Cerebellar nuclear complex (tissue), 1 donor: ENCODE data around the gene GRM7.

Source experiments
- DNase-seq, 2 experiments: peaks; one replicate each; lab custom pipeline; 2025; lab: John Stamatoyannopoulos, UW

The GRM7 gene

DNA sequence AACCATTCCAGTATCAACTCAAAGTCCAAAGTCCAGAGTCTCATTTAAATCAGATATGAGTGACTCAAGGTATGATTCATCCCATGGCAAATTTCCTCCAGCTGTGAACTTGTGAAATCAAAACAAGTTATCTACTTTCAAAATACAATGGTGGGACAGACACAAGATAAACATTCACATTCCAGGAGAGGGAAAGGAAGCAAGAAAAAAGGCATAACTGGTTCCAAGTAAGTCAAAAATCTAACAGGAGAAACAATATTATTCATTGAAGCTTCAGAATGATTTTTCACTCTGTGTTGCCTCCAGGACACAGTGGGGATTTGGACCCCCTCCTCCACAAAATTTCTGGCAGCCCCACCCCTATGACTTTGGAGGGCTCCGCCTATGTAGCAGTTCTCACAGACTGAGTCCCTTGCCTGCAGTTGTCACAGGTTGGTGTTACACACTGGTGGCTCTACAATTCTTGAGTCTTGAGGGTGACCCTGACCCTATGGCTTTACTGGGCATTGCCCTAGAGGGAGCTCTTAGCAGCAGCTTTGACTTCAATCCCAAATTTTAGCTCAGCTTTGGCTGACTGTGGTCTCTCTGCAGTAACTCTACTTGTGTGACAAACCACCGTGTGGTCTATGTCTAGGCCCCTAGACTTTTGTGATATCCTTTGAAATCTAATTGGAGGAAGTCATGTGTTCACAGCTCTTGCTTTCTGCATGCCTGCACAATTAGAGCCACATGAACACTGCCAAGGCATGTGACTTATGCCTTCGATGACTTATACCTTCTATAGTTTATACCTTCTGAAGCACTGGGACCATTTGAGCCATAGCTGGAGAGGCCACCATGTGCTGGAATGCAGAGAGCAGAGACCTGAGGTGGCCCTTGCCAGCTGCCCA, 644.2 kb downstream of the GRM7 start:
- no peak for DNase-seq

DNA sequence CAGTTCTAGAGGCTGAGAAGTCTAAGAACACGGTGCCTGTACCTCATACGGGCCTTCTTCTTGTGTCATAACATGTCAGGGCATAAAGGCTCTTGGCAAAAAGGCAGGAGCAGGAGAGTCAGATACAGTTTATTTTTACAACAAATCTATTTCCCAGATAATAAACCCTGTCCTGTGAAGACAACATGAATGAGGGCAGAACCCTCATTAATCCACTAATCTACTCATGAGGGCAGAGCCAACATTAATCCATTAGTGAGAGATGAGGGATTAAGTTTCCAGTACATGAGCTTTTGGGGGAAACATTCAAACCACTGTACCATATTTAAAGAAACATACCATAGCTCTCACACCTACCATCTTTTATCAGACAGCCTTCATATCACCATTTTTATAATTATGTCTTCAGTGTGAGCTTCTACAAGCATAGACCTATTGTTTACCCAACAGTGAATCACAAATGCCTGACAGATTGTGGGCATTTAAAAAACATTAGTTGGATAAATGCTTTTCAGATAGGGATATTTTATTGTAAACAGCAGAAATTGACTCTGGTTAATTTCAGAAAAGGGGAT, 645.8 kb downstream of the GRM7 start:
- no peak for DNase-seq

DNA sequence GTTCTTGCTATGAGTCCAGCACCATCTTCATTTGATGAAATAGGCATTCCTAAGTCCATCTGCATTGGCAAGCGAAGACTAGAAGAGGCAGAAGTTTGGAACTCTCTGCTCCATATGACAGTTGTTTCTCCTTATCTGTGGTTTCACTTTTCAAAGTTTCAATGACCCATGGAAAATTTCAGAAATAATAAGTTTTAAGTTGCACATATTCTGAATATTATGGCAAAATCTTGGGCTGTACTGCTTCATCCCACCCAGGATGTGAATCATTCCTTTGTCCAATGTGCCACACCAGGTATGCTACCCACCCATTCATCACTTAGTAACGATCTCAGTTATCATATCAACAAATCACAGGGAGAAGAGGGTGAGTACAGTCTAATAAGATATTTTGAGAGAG, 647.9 kb downstream of the GRM7 start:
- DNase-seq, result no peak

DNA sequence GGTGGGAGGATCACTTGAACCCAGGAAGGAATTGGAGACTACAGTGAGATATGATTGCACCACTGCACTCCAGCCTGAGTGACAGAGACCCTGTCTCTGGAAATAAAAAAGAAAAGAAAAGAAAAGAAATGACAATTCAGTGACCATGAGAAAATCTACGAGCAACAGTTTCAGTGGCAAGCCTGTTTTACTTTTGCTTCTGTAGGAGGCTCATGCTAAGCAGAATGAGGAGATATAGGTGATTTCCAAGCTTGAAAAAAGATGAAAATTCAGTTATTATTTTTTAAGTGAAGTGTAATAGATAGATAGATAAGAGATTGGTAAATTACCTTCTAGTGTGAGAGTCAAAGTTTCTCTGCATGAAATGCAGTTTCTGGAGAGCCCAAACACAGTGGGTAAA, 651.1 kb downstream of the GRM7 start:
- no peak for DNase-seq

DNA sequence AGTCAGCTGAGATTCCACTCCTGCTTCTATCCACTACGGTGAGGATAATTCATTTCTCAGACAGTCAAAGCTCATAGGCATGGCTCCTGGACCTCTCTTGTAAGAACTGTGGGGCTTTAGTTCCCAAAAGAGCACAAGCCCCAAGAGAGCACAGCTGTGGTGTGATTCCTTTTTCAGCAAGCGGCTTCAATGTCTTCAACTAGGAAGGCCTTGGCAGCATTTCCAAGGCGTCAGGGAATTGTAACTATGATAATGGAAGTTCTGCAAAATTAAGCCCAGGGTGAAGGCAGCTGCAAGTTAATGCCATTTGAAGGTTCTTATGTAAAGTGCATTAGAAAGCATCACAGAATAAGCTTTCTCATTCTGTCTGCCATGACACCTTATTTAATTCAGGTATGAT, 657.1 kb downstream of the GRM7 start:
- no peak for DNase-seq

DNA sequence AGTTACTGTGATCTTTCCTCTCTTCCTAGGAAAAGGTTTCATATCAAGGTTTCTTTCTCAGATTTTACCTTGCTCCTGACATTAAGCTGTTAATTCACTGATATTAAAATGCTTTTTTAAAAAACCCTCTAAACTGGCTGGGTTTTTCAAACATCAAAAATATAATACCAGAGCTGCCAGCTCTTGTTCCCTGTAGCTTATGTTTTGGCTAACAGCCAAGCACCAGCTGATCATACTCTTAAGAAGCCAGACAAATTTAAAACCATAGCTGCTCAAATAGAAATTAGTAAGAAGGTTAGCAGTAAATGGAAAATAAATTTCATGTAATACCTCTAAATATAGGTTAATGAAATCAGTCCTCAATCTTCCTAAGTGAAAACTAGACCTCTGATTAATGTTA, 657.5 kb downstream of the GRM7 start:
- DNase-seq, result no peak

DNA sequence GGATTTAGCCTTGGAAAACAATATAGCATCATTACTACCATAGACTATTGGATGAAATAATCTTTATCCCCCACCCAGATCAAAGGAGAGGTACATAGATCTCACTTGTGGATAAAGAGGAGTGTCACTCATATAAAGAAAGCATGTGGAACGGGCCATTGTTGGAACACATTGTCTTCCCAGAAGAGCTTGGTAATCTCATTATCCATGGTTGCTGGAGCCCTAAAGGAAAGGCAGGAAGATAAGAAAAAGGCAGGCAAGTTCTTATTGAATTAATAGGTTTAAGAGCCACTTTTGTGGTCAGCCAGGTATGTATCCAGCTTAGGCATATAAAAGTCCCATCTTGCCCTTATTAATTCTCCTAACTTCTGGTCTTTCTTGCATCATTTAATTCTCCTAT, 659.1 kb downstream of the GRM7 start:
- no peak for DNase-seq

DNA sequence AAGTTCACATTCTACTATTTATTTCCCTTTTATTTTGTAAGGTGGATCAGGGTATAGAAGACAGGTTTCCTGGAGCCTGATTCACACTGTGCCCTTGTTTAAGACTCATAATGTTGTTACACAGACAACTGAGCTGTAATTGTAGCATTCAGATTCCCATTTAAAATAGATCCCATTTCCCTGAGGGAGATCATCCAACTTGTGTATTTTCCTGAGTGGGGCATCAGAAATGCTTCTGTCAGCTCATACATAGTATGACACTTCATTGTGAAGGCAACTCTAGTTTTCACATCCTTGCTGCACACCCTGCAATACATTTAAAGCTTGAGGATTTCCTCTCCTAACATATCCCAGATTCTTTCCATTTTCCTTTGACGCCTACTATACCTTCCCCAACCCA, 659.7 kb downstream of the GRM7 start:
- no peak for DNase-seq

DNA sequence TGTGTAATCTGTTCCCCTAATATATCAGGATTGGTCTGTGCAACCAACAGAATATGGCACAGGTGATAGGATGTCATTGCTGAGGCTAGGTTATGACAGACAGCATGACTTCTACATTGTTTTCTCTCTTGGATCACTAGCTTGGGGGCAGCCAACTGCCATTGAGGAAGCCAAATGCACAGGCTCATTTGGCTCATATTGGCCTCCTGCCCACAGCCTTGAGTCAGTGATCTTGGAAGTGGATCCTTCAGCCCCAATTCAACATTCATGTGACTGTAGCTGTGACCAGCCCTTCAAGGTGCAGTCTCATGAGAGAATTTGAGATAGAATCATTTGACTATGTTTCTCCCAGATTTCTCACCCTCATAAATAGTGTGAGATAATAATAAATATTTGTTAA, 675.6 kb downstream of the GRM7 start:
- DNase-seq, result no peak

DNA sequence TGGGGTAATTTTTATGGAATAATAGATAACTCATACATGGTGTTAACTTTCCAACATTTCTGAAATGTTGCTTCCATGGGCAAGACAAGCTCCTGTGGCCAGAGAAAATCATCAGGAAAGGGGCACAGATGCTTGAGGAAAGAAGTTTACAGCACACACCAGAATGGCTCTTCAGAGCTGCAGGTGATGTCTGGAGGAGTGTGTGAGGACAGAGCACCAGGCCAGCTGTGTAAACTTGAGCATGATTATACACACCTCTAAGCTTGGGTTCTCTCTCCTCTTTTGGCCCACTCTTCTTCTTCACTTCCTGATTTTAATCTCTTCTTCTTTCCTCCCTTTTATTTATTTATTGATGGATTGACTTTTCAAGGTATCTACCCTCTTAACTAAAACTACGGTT, 676.0 kb downstream of the GRM7 start:
- DNase-seq, result no peak

DNA sequence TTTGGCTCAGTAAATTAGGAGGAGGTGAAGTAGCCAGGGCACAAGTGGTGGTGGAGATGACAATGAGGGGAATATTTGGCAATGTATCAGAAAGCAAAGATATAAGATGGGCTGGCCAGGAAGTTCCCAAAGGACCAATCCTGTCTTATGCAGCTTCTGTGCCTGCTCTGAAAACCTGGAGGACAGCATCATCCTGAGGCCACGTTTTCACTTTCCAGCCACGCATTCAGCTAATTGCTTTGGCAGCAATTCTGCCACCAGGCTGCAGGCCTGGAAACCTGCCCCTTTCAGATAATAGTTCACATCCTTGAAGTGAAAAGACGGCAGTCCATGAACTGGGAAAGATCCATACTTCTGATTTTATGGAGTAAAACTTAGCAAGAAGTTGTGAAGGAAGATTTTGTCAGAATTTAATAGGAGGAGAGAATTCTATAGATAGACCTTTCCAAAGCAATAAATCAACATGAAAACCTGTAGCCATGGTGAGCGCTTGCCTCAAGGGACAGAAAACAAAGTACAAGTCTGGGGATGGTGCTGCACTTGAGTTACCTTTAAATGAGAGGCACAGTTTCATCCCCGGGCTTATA, 682.5 kb downstream of the GRM7 start:
- no peak for DNase-seq

DNA sequence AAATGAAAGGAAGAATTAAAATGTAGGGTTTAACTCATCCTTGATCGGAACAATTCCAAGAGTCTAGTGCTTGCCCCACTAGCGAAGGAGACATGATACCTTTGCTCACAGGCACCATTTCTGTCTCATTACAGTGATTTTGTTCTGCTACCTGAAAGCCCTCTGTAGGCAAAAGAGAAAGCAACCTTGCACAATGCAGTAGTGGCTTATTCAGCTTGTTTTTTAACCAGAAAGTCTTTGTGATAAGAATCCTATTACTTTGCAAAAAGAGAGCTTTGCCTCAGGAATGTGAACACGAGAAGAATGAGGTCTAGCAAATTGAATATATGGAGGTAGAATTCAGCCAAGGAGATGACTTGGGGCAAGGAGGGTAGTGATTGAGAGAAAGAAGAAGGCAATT, 684.4 kb downstream of the GRM7 start:
- DNase-seq, result no peak

DNA sequence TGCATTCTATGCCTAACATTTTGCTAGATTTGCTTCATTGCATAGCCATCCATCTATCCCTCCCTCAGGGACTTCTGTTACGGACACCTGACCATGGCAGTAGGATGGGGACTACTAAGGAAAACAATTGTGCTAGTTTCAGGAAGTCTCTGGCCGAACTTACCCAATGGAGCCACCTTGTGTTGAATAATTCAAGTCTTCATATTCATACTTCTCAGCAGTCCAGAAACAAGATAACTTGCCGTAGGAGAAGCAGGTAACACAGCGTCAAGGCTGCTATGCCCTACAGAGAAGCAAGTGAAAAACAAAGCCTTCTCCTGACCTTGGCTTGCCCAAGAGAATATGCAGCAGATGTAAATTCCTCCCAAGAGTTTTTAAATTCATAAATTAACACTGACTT, 685.3 kb downstream of the GRM7 start:
- DNase-seq, result no peak

DNA sequence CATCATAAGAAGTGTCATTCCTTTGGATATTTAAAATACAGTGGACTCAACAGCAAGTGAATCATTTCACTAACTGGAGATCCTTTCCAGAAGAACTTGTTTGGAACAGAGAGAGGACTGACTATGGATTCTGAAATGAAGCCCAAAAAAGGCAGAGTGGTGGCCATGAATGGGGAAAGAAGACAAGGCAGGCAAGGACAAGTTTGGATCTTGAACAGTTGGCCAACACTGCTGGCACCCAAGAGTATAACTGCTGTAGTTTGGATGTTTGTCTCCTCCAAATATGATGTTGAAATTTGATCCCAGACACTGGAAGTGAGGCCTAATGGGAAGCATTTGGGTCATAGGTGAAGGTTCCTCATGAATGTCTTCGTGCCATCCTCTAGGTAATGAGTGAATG, 686.9 kb downstream of the GRM7 start:
- DNase-seq, result no peak

DNA sequence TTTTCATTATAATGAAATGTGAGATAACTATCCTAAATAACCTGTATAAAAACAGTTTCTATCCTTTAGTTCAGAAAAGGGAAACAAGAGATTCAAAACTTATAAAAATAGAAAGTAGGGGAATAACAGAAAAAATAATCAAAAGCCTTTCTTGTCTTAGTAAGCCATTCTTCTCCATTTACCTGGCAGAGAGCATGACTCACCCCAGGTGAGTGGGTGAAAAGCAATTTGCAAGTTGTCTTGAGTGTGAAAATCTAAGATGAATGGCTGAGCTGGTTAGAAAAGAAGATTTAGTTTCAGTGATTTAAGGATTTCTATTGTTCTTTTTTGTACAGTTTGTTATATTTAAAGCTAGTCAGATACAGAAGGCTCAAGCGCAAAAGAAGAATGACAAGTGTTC, 702.0 kb downstream of the GRM7 start:
- no peak for DNase-seq

DNA sequence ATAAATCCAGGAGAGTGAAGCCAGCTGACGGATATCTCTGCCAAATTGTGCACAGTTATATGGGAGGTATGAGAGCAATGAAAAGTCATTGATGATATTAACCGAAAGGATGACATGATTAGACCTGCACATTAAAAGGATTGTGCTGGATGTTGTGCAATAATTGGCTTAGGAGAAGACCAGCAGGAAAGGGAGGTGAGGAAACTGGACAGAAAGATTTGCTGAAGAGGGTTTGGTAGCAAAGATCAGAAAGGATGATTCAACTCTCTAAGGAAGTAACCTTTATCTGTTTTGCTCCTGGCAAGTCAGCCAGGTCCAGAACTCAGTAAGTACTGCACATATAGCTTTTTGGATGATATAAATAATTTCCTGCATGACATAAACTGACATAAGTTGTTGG, 704.7 kb downstream of the GRM7 start:
- DNase-seq, result no peak

DNA sequence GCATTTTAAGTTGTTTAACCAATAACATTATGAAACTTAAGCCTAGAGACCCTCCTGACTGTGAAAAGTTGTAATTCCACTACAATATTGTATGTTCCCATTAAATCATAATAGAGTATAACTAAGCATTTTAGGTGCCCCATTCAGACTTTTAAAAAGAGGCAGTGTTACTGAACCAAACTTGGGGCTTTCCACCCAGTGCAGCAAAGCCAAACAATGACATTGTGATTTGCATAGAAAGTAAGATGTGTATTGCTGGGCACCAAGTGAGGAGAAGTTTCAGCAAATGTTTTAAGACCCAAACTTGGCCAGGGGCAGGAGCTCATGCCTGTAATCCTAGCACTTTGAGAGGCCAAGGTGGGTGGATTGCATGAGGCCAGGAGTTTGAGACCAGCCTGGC, 706.2 kb downstream of the GRM7 start:
- DNase-seq, result no peak

DNA sequence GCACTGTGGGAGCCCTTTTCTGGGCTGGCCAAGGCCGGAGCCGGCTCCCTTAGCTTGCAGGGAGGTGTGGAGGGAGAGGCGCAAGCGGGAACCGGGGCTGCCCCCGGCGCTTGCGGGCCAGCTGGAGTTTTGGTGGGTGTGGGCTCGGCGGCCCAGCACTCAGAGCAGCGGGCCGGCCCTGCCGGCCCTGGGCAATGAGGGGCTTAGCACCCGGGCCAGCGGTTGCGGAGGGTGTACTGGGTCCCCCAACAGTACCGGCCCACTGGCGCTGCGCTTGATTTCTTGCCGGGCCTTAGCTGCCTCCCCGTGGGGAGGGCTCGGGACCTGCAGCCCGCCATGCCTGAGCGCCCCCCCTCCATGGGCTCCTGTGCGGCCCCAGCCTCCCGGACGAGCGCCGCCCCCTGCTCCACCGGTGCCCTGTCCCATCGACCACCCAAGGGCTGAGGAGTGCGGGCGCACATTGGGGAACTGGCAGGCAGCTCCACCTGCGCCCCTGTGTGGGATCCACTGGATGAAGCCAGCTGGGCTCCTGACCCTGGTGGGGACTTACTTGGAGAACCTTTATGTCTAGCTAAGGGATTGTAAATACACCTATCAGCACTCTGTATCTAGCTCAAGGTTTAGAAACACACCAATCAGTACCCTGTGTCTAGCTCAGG, 707.7 kb downstream of the GRM7 start:
- DNase-seq, result no peak

DNA sequence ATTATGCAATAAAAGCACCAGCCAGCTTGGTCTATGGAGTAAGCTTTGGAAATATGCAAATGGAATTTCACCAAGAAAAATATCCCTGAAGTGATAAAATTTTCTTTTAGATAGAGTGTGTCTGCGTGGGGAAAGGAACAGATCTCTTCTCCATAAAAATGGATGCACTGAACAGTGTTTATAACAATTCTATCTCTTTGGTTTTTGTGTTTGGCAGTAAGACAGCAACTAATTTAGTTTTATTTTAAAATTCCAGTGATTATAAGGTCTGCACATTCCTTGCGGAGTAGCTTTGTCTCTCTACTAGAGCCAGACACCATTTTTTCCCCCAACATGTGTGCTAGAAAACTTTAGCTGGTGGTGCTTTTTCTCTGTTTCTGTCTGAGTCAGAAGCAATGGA, 712.4 kb downstream of the GRM7 start:
- no peak for DNase-seq

DNA sequence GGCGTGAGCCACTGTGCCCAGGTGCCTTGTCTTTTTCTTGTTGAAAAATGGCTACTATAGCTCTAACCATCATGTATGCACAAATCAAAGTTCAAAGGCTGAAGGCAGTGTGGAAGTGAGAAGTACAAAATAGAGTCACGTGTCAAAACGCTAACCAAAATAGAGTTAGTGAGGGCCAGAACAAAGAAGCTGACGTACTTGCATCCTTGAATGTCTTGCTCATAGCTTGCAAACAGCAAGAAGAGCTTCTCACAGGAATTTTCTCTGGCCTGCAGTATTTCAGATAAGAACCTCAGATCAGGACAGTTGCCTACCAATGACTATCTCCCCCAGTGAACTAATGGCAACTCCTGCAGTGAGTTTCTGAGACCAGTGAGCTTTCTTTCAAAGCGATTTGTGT, 713.5 kb downstream of the GRM7 start:
- no peak for DNase-seq

DNA sequence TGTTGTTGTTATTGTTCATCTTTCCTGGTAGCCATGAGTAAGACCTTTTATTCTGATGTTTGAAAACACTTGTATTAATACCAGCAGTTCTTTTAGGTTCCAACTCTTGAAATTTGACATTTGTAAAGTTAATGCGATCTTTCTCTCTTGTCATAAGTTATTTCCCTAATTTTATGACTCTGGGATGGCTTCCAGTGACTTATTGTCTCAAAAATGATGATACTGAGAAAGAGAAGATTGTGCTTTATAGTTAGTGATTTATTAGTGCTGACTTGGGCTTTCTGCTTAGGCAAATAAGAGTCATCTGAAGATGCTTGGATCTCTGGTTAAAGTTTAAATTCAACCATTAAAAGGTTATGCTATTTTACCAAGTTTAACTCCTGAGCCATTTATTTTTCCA, 715.2 kb downstream of the GRM7 start:
- no peak for DNase-seq

DNA sequence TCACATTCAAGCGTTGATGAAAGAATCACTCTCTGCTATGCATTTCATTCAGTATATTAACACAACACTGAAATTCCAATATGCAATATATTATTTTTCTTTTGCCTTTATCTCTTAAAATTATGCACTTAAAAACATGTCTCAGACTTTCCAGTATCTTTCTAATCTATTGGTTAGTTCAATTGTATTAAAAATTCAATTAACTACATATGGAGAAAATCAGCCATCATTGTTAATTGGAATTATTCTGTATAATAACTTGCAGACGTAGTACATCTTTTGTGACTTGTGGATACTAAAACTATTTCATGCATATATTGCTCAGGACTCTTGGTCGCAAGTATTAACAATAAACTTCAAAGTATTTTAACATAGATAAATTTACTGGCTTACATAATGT, 715.6 kb downstream of the GRM7 start:
- no peak for DNase-seq

DNA sequence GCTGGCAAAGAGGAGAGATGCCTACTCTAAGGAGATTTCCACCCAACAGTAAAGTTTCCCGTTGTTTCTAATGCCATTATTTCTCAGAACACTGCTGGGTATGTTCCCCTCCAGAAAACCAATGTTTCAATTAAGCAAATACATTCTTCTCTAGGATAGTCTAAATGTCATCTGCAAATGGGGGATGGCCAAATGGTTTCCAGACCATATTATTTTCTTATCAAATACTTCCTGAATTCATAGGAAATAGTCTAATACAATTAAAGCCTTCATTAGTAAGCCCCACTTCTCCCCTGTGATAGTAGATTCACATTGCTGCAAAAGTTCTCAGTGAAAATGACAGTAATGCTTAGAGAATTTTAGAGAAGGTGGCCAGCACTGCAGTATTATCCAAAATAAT, 716.6 kb downstream of the GRM7 start:
- no peak for DNase-seq
